Measurements from ENCODE around the gene F8.
A peak's percentile ranks its signal among the peaks of the same experiment; 100 is the strongest.

Gene F8

GRCh38 chrX:155054255-155054654 is 31.7 kb upstream of the F8 start:
- no peak for DNase-seq (ENCODE audit: low read depth)
- TF ChIP-seq CTCF (IDR thresholded peaks at IDR 0.05; ENCODE audit: control insufficient read depth, extremely low read depth, insufficient read depth), result no peak
- H3K4me3 ChIP-seq (ENCODE audit: low read depth, low read length), result no peak overlapping the region

GRCh38 chrX:155053656-155054055 is 31.1 kb upstream of the F8 start:
- H3K4me3 ChIP-seq (ENCODE audit: low read depth, low read length), result no peak overlapping the region
- no peak for TF ChIP-seq CTCF (IDR thresholded peaks at IDR 0.05; ENCODE audit: control insufficient read depth, extremely low read depth, insufficient read depth)
- no peak for DNase-seq (ENCODE audit: low read depth)

GRCh38 chrX:155052738-155053498 is 30.4 kb upstream of the F8 start:
- no peak for DNase-seq (ENCODE audit: low read depth)
- H3K4me3 ChIP-seq (ENCODE audit: low read depth, low read length), result no peak overlapping the region
- no peak for TF ChIP-seq CTCF (IDR thresholded peaks at IDR 0.05; ENCODE audit: control insufficient read depth, extremely low read depth, insufficient read depth)

- no peak for DNase-seq (ENCODE audit: low read depth)
- no peak overlapping the region for H3K4me3 ChIP-seq (ENCODE audit: low read depth, low read length)
- peak; percentile 67 for TF ChIP-seq CTCF (IDR thresholded peaks at IDR 0.05; ENCODE audit: control insufficient read depth, extremely low read depth, insufficient read depth)
Observed at GRCh38 chrX:155048977-155049619, 26.6 kb upstream of the F8 start.

GRCh38 chrX:155046811-155047528 is 24.4 kb upstream of the F8 start:
- no peak for DNase-seq (ENCODE audit: low read depth)
- H3K4me3 ChIP-seq (ENCODE audit: low read depth, low read length), result no peak overlapping the region
- TF ChIP-seq CTCF (IDR thresholded peaks at IDR 0.05; ENCODE audit: control insufficient read depth, extremely low read depth, insufficient read depth), result no peak

GRCh38 chrX:155046129-155046810 is 23.7 kb upstream of the F8 start:
- DNase-seq (ENCODE audit: low read depth), result no peak
- no peak for TF ChIP-seq CTCF (IDR thresholded peaks at IDR 0.05; ENCODE audit: control insufficient read depth, extremely low read depth, insufficient read depth)

More at GRCh38 chrX:155046129-155046810, 23.7 kb upstream of the F8 start:
- no peak overlapping the region for H3K4me3 ChIP-seq (ENCODE audit: low read depth, low read length)

Data from LNCaP clone FGC (cell line).